NCI-H128 (cell line): ENCODE results near the gene CROCC2.

Experiments
- DNase-seq: peaks from one replicate; lab custom pipeline; 2025; ENCODE audit not compliant: unreplicated experiment; lab: John Stamatoyannopoulos, UW

The CROCC2 gene

GRCh38 chr2:241009601-241010530 is 103.7 kb downstream of the CROCC2 start:
- DNase-seq: no peak

DNA sequence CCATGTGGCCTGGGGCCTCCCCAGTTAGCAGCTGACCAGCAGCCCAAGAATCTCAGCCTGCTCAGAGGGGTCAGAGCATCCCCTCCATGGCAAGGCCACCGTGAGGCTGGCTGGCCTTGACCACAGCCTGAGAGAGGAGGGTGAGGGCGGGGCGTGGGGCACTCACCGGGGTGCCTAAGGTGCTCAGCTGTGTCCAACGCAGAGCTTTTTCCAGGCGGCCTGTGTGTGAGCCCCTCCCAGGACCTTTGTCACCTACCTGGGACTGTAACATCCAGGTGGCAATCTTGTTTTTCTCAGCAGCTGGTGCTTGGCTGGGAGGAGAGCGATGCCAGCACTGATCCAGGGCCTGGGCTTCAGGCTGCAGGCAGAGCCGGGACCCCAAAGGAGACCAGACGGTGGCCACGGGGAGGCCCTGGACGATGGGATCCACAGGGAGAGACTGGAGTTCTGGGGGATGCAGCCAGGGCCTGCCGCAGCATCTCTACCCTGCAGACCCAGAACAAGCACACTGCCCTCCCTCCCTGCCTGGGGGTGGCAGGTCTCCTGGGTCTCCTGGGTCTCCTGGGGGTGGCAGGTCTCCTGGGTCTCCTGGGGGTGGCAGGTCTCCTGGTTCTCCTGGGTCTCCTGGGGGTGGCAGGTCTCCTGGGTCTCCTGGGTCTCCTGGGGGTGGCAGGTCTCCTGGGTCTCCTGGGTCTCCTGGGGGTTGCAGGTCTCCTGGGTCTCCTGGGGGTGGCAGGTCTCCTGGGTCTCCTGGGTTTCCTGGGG is 104.6 kb downstream of the CROCC2 start:
- DNase-seq: no peak

GRCh38 chr2:241011296-241011600 is 105.1 kb downstream of the CROCC2 start:
- DNase-seq: no peak

DNA sequence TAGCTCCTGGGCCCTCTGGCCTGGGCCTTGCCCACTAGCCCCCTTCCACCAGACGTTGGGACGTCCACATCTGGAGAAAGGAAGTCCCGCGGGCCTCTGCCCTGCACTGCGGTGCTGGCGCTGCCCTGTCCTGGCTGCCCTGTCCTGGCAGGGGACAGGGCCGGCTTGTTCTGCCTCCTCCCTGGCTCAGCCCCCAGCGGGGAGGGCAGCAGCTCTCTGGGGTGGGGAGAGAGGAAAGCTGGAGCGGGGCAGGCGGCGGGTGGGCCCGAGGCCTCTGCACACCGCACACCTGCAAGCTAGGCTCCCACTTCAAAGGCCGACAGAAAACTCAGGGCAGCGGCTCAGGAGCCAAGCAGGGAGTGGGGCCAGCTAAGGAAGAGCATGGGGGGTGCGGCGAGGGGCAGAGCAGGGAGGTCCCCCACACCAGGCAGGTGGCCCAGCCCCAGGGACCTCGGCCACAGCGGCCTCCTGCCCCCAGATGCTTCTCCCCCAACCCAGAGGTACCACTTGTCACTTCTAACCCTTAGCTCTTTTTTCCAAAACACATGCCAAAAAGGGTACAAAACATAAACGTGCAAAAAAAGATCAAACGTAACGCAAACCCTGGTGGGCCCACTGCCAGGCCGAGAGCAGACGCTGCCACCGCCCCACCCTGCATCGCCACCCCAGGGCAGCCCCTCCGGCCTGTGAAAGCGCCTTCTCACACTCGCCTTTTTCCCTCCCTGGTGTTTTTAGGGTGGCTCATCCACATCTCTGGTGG is 105.8 kb downstream of the CROCC2 start:
- no peak for DNase-seq

- no peak for DNase-seq
These were observed 108.1 kb downstream of the CROCC2 start for GRCh38 chr2:241014224-241014623.

DNA sequence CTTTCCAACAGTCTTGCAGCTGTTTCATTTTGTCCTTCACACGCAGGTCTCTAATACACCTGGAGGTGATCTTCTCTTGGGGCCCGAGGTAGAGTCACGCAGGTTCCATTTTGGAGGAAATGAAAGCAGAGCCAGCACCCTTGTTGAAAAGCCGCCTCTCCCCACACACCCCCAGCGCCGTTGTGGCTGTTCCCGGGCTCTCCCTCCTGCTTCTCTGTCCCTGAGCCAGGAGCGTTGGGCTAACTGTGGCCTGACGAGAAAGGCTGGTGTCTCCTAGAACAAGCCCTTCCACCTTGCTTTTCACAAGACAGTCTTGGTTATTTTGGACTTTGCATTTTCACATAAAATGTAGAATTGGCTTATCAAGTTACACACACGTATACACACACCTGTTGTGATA is 108.6 kb downstream of the CROCC2 start:
- no peak for DNase-seq

GRCh38 chr2:241015439-241015838 is 109.3 kb downstream of the CROCC2 start:
- DNase-seq: no peak

GRCh38 chr2:241017228-241017940 is 111.2 kb downstream of the CROCC2 start:
- DNase-seq: no peak

GRCh38 chr2:241018051-241018891 is 112.1 kb downstream of the CROCC2 start:
- no peak for DNase-seq

DNA sequence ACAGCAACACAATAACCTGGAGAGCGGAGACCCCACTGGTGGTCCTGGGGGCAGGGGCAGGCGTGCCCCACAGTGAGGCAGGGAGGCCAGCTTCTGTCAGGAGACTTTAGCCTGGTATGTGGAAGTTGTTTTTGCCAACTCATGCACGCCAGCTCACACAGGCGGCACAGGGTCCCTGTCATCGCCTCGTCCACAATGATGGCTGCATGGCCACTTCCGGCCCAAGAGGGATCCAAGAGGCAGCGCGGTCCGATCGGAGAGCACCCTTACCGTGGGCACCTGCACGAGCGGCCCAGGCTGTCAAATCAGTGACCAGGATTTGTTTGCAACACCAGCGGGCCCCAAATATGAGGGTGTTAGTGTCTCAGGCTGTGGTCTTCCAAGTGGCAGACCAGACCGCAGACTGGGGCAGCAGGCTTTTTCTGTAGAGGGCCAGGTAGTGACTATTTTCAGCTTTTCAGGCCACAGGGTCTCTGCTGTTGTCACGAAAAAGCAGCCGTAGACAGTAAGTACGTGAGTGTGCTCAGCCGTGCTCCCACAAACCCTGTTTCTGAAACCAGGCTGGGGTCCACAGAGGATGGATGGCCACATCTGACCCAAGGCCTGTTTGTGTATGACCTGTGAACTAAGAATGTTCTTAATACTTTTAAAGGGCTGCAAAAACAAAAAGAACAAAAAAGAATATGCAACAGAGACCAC is 113.5 kb downstream of the CROCC2 start:
- DNase-seq: no peak

DNA sequence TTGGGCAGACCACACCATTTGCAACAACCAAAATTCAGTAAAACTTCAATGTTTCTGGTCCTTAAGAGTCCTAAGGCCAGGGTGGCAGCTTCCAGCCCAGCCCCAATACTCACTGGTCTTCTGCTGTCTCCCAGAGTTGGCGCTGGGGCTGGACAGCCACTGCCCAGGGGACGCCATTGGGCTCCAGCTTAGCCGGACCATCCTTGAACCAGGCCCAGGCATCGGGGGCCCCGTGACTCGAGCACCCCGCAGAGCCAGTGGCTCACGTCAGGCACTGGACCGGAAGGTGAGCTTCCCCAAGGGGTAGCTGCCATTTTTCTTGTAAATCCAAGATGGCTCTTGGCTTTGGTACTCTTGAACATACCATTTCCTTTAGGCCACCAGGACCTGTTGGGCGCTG is 114.1 kb downstream of the CROCC2 start:
- no peak for DNase-seq

DNA sequence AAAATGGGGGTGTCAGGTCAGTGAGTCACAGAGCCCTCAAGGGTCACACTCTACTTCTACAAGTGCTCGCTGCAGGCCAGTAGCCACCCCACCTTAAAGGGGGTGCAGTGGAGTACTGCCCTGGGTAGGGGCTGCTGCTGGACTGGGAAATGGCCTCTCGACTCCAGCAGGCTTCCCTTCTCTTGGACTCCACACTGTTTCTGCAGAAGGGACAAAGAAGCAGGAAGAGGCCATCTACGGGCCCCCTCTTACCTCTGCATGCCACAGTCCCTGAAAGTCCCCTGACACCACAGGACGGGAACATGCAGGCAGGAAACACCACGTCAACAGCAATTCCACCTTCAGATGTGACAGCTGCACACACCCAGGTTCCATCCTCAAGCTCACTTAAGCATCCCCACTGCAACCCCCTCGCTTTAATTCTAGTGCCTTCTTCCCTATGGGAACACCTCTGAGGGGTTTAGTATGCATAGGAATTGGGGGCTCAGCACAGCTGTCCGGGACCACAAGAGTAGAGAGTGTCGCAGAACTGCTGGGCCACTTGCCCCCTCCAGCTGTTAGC is 114.6 kb downstream of the CROCC2 start:
- no peak for DNase-seq

GRCh38 chr2:241025639-241026038 is 119.5 kb downstream of the CROCC2 start:
- no peak for DNase-seq

- no peak for DNase-seq
These were observed 123.6 kb downstream of the CROCC2 start for GRCh38 chr2:241029599-241030332.

- DNase-seq: no peak
These were observed 124.2 kb downstream of the CROCC2 start for GRCh38 chr2:241030333-241030680.

DNA sequence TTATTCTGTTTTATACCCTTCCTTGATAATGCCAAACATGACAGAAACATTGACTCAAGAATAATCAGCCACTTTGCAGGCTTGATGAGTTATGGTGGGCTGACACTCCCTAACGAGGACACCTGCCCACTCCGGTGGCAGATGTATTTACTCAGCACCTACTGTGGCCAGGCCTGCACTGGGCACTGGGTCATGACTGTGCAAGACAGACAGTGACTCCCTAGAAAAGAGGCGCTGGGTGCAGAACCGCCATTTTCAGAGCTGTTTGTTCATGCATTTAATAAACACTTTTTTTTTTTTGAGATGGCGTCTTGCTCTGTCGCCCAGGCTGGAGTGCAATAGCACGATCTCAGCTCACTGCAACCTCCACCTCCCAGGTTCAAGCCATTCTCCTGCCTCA is 124.7 kb downstream of the CROCC2 start:
- no peak for DNase-seq

DNA sequence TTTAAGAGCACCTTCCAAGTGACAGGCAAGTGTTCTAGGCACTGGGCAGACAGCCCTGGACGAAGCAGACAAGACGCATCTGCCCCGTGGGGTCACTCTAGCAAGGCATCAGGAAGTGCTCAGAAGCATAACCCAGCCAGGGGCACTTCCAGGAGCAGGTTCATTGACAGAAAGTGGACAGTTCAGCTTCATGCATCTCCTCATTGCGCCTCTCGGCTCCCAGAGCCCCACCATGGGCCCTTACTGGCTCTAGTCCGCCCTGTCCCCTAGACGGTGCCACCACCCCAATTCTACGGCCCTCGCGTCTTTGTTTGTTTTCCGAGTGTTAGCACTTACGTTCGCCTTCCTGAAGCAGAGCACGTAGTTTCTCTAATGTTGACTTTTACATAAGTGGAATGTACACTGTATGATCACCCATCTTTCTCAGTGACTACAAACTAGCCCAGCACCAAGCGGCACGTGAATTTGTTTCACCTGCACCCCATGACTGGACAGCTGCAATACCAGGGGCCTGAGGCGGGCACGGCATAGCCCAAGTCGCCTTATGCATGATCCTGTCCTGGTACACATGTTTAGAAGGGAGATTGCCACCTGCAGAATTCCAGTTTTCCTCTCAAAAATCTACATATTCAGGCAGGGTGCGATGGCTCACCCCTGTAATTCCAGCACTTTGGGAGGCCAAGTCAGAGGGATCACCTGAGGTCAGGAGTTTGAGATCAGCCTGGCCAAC is 125.5 kb downstream of the CROCC2 start:
- DNase-seq: no peak
